Transverse colon (tissue), 4 donors: ENCODE measurements around the gene SULT1A3. TPM values are rescaled to one million over a fixed set of nuclear protein-coding genes. Genes with fewer than 3 reads are reported as not detected.
"Not testable (repeated sequence)": the region's sequence is repeated elsewhere in the genome, so short reads cannot be mapped to it uniquely, and the experiment has no call there.

Experiments
- DNase-seq: peaks from one replicate; pipeline ENCODE4 v3.0.0-alpha.2; 2019
- H3K27ac ChIP-seq, 4 donors: fragments of 200-600 bp; sonication (generic); 2 replicates each; pipeline ENCODE4 v1.5.1; 2016 to 2018; ENCODE audit warnings: inconsistent platforms in 4 of 4
- H3K27me3 ChIP-seq: fragments of 200-600 bp; sonication (generic); 2 replicates; pipeline ENCODE4 v1.5.1; 2017; ENCODE audit warnings: inconsistent platforms
- H3K36me3 ChIP-seq, 4 donors: fragments of 200-600 bp; sonication (generic); 2 replicates each; pipeline ENCODE4 v1.5.1; 2017 to 2019; ENCODE audit warnings: inconsistent platforms in 4 of 4
- H3K4me1 ChIP-seq, 4 donors: fragments of 200-600 bp; sonication (generic); 2 replicates each; pipeline ENCODE4 v1.5.1; 2017 to 2020; ENCODE audit warnings: inconsistent platforms in 4 of 4
- H3K4me3 ChIP-seq, 4 donors: fragments of 200-600 bp; sonication (generic); 1 replicate in 1 of 4; 2 replicates in 3 of 4; pipeline versions ENCODE4 v1.5.1 to v1.6.1; 2017 to 2019; ENCODE audit warnings: inconsistent platforms in 4 of 4
- H3K9me3 ChIP-seq, 2 donors: fragments of 200-600 bp; sonication (generic); 2 replicates each; pipeline ENCODE4 v1.5.1; 2017 to 2019; ENCODE audit warnings: inconsistent platforms in 2 of 2
- CTCF ChIP-seq, 5 experiments: fragments of 200-600 bp in 3 of 5; fragments of 450-650 bp in 2 of 5; sonication (generic) in 3 of 5; IDR thresholded peaks; 1 replicate in 2 of 5; 2 replicates in 3 of 5; pipeline ENCODE4 v1.5.1; 2016 to 2017; ENCODE audit warnings: antibody characterized with exemption in 5 of 5, inconsistent platforms in 3 of 5, mild to moderate bottlenecking in 2 of 5, moderate library complexity in 1 of 5
- EP300 ChIP-seq: sonication (generic); formaldehyde crosslinking; IDR thresholded peaks from one replicate; pipeline ENCODE4 v1.6.1; 2017; ENCODE audit warnings: antibody characterized with exemption, low read depth
- POLR2A ChIP-seq: fragments of 450-650 bp; IDR thresholded peaks from one replicate; pipeline ENCODE4 v1.6.1; 2016; ENCODE audit warnings: antibody characterized with exemption, mild to moderate bottlenecking, moderate library complexity
- POLR2AphosphoS5 ChIP-seq, 3 donors: sonication (generic); formaldehyde crosslinking; IDR thresholded peaks; one replicate each; pipeline ENCODE4 v1.6.1; 2016; ENCODE audit warnings: antibody characterized with exemption in 3 of 3
- WGBS, 2 donors: methylation state at CpG; one replicate each; pipeline ENCODE4 v1.1.5; 2018; ENCODE audit warnings: low coverage in 1 of 2; 5-methylcytosine and 5-hydroxymethylcytosine counted together
- in situ Hi-C, 4 donors: fragments of 200-750 bp; cut with MboI; loops; one replicate each; pipeline versions ENCODE4 v1.15.0 to v1.15.1; 2017; ENCODE audit warnings: low sequenced_read_pairs in 3 of 4, low pct_ligation_motif_present in 1 of 4, low pct_unique_long_range_greater_than_20kb in 1 of 4
- intact Hi-C: fragments of 100-400 bp; cut with DNase I; formaldehyde crosslinking; loops from one replicate; pipeline ENCODE4 v1.15.1; 2023; ENCODE audit warnings: low total_unique reads
- total RNA-seq, 4 donors: library from RNA; depleted of rRNA; stranded (reverse); fragments of >200 nt; gene quantifications; one replicate each; pipeline ENCODE4 v1.1.0, GENCODE V29; 2016

Gene SULT1A3
- total RNA-seq, 4 donors from 2014 or later, result 55.4 to 864 (median 58.7) TPM

GRCh38 chr16:30163538-30163937 is 35.5 kb upstream of the SULT1A3 start:
- no peaks in the 10 kb centered on the region for H3K9me3 ChIP-seq
- no peaks in the 10 kb centered on the region for H3K36me3 ChIP-seq
- no peaks in the 10 kb centered on the region for H3K27me3 ChIP-seq
- H3K4me3 ChIP-seq, result no peak overlapping the region
- intact Hi-C loops, result no loop called here
- H3K4me1 ChIP-seq, result peaks cover 0 to 3% (median 0%) of the 10 kb centered on the region in 4 donors
- DNase-seq, result no peak
- 54% methylated on average over 3 of the region's 3 CpGs; no CpG with 5 or more reads in 1 of the 2 donors for WGBS, 2 donors
- in situ Hi-C loops, result loop anchor here in 1 of 4 donors (25.0 kb wide), 1 partner anchor 501 kb away; the partner anchor contains the start of gene SPN
- no peak overlapping the region for H3K27ac ChIP-seq
- TF ChIP-seq CTCF (IDR thresholded peaks at IDR 0.05), result no peak
- no peak for TF ChIP-seq POLR2A
- TF ChIP-seq EP300, result no peak
- TF ChIP-seq POLR2AphosphoS5 (IDR thresholded peaks at IDR 0.05), result no peak

DNA sequence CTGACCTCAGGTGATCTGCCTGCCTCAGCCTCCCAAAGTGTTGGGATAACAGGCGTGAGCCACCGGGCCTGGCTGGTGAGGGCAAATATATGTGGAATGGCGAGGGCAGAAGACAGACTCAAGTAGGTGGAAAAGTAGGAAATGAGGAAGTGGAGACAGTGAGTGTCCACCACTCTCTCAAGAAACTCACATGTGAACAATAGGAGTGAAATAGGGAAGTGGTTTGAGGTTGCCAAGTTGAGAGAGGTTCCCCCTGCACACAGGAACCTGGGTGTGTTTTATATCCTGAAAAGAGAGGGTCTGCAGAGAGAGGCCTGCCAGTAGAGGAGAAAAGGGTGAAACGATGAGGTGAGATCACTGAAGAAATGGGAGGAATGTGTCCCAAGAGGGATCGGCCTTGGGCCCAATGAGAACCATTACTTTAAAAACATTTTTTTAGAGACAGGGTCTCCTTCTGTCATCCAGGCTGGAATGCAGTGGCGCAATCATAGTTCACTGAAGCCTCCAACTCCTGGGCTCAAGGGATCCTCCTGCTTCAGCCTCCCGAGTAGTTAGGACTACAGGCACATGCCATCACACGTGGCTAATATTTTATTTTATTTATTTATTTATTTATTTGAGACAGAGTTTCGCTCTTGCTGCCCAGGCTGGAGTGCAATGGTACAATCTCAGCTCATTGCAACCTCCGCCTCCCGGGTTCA is 32.7 kb upstream of the SULT1A3 start:
- H3K4me3 ChIP-seq, result no peak overlapping the region
- WGBS, 2 donors, result 84 to 93% methylated on average over 9 to 11 of the region's 11 CpGs
- no peaks in the 10 kb centered on the region for H3K9me3 ChIP-seq
- in situ Hi-C loops, result loop anchor here in 1 of 4 donors (25.0 kb wide), 1 partner anchor 504 kb away; the partner anchor contains the start of gene SPN
- H3K27ac ChIP-seq, result no peak overlapping the region
- no peak for DNase-seq
- peaks cover 0 to 3% (median 0%) of the 10 kb centered on the region in 4 donors for H3K4me1 ChIP-seq
- no peaks in the 10 kb centered on the region for H3K36me3 ChIP-seq
- intact Hi-C loops, result no loop called here
- TF ChIP-seq EP300 (no peak), POLR2A (no peak), CTCF (IDR thresholded peaks at IDR 0.05) (no peak), POLR2AphosphoS5 (IDR thresholded peaks at IDR 0.05) (no peak)
- H3K27me3 ChIP-seq, result no peaks in the 10 kb centered on the region

DNA sequence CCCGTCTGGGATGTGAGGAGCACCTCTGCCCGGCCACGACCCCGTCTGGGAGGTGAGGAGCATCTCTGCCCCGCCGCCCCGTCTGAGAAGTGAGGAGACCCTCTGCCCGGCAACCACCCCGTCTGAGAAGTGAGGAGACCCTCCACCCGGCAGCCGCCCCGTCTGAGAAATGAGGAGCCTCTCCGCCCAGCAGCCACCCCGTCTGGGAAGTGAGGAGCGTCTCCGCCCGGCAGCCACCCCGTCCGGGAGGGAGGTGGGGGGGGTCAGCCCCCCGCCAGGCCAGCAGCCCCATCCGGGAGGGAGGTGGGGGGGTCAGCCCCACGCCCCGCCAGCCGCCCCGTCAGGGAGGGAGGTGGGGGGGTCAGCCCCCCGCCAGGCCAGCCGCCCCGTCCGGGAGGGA is 30.3 kb upstream of the SULT1A3 start:
- H3K27me3 ChIP-seq, H3K27ac ChIP-seq, H3K9me3 ChIP-seq, H3K4me3 ChIP-seq, H3K36me3 ChIP-seq, intact Hi-C loops, H3K4me1 ChIP-seq, DNase-seq: not testable (repeated sequence)
- WGBS, 2 donors, result no CpG with 5 or more reads among the region's 29 CpGs
- in situ Hi-C loops, result loop anchor here in 1 of 4 donors (25.0 kb wide), 1 partner anchor 506 kb away; the partner anchor contains the start of gene SPN

DNA sequence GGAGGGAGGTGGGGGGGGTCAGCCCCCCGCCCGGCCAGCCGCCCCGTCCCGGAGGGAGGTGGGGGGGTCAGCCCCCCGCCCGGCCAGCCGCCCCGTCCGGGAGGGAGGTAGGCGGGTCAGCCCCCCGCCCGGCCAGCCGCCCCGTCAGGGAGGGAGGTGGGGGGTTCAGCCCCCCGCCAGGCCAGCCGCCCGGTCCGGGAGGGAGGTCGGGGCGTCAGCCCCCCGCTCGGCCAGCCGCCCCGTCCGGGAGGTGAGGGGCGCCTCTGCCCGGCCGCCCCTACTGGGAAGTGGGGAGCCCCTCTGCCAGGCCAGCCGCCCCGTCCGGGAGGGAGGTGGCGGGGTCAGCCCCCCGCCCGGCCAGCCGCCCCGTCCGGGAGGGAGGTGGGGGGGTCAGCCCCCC is 29.6 kb upstream of the SULT1A3 start:
- H3K27me3 ChIP-seq, H3K4me3 ChIP-seq, H3K36me3 ChIP-seq, H3K27ac ChIP-seq, intact Hi-C loops, DNase-seq, H3K9me3 ChIP-seq, H3K4me1 ChIP-seq: not testable (repeated sequence)
- in situ Hi-C loops, result loop anchor here in 1 of 4 donors (25.0 kb wide), 1 partner anchor 507 kb away; the partner anchor contains the start of gene SPN
- WGBS, 2 donors, result no CpG with 5 or more reads among the region's 38 CpGs

DNA sequence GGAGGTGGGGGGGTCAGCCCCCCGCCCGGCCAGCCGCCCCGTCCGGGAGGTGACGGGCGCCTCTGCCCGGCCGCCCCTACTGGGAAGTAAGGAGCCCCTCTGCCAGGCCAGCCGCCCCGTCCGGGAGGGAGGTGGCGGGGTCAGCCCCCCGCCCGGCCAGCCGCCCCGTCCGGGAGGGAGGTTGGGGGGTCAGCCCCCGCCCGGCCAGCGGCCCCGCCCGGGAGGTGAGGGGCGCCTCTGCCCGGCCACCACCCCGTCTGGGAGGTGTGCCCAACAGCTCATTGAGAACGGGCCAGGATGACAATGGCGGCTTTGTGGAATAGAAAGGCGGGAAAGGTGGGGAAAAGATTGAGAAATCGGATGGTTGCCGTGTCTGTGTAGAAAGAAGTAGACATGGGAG is 28.9 kb upstream of the SULT1A3 start:
- intact Hi-C loops, H3K4me3 ChIP-seq: not testable (repeated sequence)
- no CpG with 5 or more reads among the region's 31 CpGs for WGBS, 2 donors

More for the DNA sequence above, 28.9 kb upstream of the SULT1A3 start:
- not testable (repeated sequence) for H3K36me3 ChIP-seq, H3K9me3 ChIP-seq, H3K4me1 ChIP-seq, H3K27me3 ChIP-seq, H3K27ac ChIP-seq, DNase-seq
- in situ Hi-C loops, result loop anchor here in 1 of 4 donors (25.0 kb wide), 1 partner anchor 508 kb away; the partner anchor contains the start of gene SPN
